GM21360 (cell line): ENCODE data around the gene GALNT6.

Experiments used
- ATAC-seq: cut with Tn5 transposase; IDR thresholded peaks from one replicate; pipeline ENCODE4 v1.9.1; 2021; ENCODE audit warnings: mild to moderate bottlenecking, moderate library complexity; ENCODE audit not compliant: unreplicated experiment

Gene GALNT6

DNA sequence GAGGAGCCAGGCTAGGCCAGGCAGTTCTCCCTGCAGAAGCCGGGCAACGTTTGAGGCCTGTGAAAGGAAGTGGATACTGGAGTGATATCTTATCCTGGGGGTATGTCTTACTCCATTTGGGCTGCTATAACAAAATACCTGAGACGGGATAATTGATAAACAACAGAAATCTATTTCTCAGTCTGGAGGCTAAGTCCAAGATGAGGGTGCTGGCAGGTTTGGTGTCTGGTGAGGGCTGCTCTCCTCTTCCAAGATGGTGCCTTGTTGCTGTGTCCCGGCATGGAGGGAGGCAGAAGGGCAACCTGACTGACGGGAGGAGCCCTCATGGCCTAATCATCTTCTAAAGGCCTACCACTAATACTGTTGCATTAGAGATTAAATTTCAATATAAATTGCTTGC is 15.7 kb upstream of the GALNT6 start:
- no peak for ATAC-seq

DNA sequence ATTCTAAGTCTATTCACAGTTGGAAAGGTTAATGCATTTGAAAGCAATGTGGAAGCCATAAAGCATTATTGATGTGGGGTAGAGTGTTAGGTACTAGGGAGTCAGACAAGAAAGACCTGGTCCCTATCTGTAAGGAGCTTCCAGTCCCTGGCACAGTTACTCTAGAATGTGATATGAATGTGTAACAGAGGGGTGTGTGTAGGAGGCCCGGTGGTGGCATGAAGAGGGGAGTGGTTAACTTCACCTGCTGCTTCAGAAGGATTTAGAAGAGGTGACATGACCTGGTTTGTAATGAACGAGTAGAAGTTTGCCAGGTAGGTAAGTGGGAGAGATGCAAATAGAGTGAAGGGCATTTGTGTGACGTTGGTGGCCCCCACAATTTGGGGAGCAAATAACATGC is 15.1 kb upstream of the GALNT6 start:
- no peak for ATAC-seq

DNA sequence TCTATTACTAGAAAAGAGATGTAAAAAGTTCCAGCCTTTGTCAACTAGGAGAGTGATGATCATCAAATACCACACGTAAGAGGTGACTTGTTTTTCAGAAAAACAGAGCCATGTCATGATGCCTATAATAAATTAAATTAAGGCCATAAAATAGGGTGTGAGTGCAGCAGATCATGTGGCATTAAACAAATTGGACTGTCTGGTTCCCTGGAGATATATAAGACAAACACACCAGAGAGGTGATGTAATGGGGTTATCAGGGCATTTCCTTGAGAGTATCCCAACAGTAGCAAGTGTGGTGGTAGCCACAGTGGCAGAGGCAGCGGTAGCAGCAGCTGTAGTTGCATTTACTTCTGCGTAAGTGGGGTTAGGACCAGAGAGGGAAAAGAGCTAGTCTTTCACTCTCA is 14.6 kb upstream of the GALNT6 start:
- no peak for ATAC-seq

DNA sequence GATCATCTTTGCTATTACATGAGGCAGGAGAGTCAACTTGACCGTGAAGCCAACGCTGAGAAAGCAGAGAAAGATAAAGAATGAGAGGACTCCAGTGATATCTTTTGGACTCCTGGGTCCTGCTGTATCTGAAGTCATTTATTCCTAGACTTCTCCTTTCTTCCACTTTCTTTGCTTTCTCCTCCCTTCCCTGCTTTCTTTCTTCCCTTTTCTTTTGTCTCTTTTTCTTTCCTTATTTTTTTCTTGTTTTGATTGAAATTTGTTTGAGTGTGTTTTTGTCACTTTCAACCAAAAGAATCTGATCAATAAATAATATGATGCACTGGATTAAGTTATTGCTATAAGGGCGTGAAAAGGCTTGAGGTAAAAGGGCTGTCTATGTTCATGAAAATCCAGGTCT is 13.4 kb upstream of the GALNT6 start:
- no peak for ATAC-seq

DNA sequence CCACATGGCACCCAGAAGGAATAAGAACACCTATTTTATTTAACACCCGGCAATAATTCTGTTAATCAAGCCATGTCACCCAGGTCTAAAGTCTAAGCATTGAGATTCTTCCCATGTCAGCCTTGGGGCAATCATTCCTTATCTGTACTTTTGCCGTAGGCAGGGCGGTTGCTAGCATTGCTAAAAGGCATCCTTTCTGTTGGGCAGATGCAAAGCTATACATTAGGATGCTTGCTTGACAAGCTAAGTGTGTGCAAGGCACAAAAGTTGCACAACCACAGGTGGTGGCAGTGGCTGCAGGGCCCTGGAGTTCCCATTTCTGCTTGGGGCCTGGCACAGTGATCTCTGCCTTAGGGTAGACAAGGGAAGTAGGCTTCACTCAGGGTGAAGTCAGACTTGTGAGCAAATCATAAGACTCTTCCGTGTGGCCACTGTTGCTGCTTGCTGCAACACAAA is 12.5 kb upstream of the GALNT6 start:
- no peak for ATAC-seq

DNA sequence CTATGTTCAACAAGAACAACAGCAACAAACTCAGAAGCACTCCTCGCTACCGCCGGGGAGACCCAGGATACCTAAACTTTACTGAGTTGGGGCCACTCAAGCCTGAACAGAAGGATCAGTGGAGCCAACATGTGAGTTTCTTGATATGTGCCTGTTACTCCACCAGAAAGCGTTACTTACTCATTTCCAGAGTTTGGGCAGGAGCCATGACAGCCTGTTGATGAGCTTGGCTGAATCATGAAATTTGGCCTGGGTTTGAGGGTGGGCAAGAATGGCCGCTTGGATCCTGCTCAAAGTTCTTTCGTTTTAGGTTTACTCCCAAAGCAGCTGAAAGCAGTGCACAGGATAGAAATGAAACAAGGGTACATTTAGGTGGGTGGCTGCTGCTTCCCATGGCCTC is 12.0 kb upstream of the GALNT6 start:
- no peak for ATAC-seq

DNA sequence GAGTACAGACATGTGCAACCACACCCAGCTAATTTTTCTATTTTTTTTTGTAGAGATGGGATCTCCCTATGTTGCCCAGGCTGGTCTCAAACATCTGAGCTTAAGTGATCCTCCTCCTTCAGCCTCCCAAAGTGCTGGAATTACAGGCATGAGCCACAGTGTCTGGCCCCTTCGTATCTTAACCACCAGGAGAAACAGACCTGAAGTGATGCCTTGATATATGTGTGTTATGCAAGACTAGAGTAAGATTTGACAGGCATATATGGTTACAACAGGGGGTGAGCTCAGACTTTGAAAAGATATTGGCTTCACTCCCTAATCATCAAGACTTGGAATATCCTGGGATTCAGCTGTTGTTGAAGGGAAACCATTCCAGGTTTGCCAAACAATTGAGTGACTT is 10.7 kb upstream of the GALNT6 start:
- no peak for ATAC-seq

DNA sequence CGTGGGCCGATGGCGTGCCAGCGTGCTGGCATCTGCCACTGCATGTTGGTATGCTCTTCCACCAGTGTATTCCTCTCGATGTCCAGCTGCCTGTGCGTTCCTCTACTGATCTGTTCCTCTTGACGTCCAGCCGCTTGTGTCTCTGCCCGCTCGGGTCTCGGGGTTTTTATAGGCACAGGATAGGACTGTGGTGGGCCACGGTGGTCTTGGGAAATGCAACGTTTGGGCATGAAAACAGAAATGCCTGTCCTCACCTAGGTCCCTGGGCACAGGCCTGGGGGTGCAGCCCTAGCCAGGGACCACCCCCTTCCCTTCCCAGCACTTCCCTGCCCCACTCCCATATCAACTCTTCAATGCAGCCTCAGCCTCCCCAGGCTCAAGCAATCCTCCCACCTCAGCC is 10.3 kb upstream of the GALNT6 start:
- ATAC-seq: no peak

DNA sequence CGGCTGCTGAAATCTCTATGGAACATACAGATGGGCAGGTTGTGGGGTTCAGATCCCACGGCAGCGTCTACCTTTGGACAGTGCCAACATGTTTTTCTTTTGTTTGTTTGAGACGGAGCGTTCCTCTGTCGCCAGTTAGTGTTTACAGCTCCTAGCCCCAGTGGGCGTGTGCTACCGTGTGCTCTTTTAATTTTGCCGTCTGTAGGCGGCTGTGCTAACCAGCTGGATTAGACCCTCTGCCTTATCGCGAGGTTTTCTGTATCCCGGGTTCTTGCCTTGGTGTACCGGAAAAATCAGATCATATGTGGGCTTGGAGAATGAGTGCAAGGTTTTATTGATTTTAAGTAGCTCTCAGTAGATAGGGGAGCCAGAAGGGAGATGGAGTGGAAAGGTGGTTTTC is 9.8 kb upstream of the GALNT6 start:
- no peak for ATAC-seq

DNA sequence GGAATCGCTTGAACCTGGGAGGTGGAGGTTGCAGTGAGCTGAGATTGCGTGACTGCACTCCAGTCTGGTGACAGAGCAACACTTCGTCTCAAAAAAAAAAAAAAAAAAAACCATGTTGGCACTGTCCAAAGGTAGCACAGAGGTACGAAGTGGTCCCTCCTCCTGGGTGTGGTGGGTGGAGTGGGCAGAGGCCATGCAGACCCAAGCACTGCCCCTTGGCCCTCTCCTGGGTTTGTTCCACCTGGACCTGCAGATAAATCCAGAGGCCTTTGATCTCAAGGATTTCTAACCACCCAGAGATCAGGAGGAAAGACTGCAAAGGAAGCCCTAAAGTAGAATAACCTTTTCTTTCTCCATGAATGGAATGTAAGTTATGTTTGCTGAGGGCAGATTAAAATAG is 8.7 kb upstream of the GALNT6 start:
- no peak for ATAC-seq

DNA sequence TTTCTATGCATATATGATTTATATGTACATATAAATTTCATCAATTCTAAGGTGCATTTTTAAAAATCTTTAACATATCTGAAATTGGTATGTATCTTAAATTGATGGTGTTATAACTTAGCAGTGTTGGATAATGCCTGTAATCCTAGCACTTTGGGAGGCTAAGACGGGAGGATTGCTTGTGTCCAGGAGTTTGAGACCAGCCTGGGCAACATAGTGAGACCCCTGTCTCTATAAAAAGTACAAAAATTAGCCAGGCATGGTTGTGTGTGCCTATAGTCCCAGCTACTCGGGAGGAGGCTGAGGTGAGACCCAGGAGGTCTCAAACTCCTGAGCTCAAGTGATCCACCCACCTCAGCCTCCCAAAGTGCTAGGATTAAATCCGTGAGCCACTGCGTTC is 6.5 kb upstream of the GALNT6 start:
- ATAC-seq: no peak

DNA sequence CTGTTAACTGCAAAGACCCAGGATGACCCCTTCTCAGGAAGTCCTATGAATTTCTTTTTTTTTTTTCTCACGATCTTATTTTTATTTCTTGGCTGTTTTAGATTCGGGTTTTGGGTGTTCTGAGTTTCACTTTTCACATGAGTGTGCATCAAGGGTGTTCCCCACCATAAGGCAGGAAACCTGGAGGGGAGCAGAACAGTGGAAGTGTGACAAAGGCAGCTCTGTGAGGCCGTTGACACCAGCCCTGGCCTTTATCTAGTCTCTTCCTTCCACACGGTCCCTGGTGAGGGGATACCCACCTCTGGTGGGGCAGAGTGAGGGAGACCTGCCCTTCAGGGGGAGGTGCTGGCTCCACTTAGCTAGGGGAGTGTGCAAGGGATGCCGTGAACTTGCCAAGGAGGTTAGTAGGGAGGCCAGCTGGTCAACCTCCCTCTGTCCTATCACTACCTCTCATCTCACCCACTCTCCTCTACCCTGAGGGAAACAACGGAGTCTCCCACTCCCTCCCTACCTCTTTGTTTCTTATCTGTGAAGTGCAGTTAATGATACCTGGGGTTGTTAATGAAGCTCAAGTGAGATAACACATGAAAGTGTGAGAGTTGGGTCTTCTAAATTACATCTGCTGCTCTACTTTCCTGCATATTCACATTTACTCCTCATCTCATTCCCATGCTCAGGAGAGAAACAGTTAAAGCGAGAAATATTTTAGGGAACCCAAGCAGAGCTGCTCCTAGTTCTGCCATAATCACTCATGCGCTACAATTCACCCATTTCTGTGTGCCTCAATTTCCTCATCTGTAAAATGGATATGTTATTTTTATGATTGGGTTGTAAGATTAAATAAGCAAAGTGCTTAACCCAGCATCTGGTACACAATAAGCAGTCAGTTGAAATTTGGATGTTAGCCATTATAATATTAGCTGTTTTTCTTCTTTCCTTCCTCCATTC is 4.4 kb upstream of the GALNT6 start:
- ATAC-seq: peak; percentile 33

DNA sequence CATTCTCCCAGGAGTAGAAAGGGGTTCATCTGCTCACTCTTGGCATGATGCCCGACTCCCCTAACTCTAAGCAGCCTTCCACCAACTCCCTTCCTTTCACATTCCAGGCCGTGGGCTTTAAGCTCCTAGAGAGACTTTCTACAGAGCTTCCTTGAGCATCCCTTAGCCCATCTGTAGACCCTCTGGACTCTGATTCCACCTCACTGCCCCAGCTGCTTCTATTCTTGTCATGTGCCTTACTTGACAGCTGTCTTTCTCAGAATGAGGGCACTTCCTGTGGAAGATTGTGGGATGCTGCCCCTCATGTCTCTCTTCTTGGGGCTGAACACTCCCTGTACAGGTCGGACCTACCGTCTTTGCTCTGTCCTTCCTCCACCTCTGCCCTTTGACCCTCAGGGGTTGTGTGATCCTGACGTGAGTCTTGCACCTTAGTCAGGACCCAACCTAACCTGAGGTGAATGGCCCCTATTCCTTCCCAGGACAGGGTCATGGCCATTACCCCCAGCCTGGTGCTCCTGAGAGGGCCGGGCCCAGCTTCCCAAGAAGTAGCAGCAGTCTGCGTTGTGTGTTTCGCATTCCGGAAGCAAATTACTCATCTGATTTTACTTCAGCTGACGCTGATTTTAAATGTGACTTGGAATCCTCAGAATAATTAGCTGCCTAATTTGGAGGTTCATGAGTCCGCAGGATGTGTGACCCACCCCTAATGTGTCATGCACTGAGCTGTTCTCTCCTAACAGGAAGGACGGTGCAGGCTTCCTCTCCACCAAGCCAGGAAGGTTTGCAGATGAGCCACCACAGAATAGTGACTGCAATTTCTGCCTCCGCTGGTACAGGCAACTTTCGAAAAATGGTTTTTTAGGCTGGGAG is 2.7 kb upstream of the GALNT6 start:
- ATAC-seq: no peak

DNA sequence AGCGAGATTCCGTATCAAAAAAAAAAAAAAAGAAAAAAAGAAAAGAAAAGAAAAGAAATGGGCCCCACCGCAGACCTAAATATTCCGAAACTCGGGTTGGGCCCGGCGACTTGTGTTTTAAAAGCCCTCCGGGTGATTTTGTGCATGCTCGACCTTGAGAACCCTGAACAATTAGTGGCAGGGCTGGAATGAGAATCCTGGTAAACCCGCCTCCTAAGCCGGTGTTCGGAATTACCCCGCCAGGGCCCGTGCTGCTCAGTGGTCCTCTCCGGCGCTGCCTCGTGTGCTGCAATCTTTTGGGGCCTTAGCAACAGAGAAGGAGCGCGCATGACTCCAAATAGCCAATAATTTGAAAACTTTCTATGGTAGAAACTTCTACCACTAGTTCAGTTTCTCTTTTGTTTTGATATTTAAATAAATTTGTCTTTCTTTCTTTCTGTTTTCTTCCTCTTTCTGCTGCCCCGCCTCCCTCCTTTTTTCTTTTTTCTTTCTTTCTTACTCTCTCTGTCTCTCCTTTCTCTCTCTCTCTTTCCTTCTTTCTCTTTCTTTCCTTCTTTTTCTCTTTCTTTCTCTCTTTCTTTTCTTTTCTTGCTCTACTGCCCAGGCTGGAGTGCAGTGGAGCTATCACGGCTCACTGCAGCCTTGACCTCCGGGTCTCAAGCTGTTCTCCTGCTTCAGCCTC is 1.5 kb upstream of the GALNT6 start:
- ATAC-seq: no peak

DNA sequence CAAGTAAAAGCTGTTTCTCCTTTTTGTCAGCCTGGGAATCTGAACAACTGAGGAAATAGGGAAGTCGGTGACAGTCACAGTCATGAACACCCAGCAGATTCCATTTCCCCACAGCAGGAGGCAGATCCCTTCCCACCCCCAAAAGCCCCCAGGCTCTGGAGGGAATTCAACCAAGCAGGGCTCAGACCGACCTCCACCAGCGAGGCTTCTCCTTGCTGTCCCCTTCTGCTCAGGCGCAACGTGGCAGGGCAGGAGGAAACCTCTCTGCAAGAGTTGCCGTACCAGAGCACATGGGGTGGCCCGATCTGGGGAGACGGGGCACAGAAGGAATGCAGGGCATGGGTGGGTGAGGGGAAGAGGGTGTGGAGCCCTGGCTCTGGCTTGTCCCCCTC is 319 bp downstream of the GALNT6 start:
- peak; percentile 3 for ATAC-seq

DNA sequence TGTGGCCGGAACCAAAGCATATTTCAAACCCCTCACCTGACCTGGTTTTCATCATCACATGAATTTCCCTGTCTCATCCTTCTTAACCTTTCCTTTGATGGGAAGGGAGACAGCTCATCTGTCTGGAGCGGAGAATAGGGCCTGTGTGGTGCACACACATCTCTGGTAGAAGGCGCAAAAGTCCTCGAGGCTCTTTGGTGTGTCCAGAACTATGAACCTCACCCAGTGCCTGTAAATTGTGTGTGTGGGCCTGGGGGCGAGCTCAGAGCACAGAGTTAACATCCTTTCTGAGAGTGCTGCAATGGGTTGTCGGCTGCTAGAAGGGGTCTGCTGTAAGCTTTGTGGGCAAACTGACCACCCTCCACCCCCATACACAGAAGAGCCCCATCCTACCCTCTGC is 749 bp downstream of the GALNT6 start:
- ATAC-seq: no peak

DNA sequence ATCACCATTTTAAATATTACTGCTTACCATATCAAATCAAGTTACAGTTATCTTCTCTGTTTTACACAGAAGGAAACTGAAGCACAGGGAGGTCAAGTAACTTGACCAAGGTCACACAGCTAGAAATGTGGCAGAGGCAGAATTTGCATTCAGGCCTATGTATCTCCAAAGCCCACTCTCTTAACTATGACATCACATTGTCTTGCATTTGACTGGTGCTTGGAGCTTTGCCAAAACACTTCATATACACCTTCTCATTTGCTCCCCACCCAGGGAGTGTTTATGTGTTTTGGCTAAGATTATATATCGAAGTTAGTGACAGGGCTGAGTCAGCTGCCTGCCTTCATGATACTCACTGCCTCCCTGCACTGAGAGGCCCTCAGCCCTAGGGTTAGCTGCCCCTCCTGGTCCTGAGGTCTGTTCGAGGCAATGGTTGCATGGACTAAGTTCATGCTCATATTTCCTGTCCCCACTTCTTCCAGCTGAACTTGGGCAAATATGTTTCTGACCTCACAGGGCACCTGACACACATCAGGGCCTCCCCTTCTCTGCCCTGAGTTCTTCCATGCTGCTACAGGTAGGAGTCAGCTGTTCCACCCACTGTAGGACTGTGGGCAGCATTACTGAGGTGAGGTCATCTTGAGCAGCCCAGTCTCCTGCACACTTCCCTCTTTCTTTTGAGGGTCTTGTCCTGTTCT is 1.8 kb downstream of the GALNT6 start:
- ATAC-seq: no peak

DNA sequence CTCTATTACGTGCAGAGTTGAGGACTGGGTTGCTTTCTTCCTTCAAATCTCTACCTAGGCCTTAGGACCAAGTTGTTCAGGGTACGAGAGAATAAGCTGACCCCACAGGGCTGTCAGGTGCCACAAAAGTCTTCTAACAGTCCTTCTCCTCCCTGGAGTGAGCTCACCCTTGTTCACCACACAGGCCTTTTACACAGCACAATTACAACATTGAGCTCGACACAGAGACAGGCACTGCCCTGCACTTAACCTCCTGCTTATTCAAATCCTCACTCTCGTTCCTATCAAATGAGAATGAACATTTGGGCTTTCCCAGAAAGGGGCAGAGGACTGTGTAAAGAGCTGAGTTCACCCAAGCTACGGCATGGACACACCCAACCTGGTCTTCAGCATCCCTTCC is 2.4 kb downstream of the GALNT6 start:
- ATAC-seq: no peak

DNA sequence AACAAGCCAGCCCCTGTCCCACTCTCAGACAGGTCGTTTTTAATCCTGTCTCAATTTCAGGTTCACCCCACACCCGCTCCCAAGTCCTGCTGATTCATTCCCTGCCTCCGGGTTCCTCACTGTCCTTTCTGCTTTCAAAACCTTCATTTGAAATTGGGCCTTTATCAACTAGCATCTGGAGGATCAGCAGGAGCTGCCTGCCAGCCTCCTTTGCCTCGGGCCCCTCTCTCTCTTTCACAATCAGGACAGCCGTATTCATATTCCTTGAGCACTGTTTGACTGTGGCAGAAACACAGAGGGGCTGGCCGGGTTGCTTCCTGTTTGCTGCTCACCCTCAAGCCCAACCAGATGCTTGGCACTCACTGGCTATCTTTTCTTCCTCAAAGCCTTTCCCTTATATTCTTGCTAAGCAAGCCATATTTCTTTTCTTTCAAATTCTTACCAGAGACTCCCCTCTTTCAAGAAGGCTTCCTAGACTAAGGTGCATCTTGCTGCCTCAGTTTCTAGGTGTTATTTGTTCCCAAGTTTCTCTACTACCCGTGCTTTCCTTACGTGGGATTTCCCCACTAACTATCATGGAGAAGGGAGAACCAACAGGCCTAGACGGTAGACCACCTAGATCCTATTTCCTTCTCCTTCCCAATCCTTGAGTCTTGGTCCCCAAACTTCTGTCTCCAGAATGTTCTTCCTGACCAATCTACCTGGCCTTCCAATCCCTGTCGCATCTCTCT is 3.0 kb downstream of the GALNT6 start:
- ATAC-seq: no peak

DNA sequence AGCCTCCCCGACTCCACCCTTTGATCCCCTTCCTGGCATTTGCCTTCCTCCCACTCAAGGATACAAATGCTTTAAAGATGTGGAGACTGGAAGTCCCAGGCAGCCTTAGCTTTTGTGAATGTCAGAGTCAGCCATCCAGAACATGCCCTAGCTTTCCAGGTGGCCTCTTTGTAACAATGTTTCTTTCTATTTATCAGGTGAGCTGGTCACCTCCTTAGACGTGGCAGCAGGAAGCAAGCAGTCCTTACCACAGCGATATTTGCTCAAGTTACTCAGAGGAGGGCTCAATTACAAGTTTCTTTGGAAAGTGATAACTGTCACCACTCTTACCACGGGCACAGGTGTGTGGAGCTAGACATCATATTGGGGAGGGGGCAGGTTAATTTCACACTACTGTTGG is 4.9 kb downstream of the GALNT6 start:
- ATAC-seq: no peak
